ENCODE data around the gene CXCL5. TPM values are rescaled to one million over a fixed set of nuclear protein-coding genes. Genes with fewer than 3 reads are reported as not detected.

CXCL5 gene
- total and polyA plus RNA-seq, 9 donors = 0.05 to 0.34 (median 0.12) TPM; not detected in 4

DNA sequence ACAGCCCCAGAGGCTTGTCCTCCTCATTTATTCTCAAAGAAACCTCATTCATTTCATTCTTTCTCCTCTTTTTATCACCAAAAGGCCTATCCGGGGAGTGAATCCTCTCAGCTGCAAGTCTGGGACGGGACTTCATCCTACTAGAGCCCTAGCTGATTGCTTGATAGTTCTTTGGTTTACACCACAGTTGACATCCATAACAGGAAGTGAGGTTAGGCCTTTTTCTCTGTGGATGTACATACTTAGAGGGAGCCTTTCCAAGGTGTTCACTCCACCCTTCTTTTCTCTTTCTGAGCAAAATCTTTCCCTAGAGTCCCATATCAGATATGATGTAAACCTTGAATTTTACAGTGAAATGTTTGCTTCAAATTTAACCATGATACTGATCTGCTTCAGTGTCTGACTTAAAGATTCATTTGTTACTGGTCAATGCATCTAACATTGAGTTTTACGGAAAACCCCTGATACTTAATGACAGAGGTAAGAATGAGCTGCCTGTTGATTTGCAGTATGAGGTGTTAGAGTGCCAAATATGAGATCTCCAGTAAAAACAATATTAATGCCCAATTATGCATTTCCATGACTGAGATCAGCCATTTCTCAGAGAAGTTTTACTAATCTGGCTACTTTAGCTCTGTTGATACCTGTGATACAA, 16.8 kb upstream of the CXCL5 start:
- no peaks in the 10 kb centered on the region for H3K27me3 ChIP-seq
- TF ChIP-seq EP300 (IDR thresholded peaks at IDR 0.05) (no peak), POLR2A (IDR thresholded peaks at IDR 0.05) (no peak)
- TF ChIP-seq, protein P1, sequence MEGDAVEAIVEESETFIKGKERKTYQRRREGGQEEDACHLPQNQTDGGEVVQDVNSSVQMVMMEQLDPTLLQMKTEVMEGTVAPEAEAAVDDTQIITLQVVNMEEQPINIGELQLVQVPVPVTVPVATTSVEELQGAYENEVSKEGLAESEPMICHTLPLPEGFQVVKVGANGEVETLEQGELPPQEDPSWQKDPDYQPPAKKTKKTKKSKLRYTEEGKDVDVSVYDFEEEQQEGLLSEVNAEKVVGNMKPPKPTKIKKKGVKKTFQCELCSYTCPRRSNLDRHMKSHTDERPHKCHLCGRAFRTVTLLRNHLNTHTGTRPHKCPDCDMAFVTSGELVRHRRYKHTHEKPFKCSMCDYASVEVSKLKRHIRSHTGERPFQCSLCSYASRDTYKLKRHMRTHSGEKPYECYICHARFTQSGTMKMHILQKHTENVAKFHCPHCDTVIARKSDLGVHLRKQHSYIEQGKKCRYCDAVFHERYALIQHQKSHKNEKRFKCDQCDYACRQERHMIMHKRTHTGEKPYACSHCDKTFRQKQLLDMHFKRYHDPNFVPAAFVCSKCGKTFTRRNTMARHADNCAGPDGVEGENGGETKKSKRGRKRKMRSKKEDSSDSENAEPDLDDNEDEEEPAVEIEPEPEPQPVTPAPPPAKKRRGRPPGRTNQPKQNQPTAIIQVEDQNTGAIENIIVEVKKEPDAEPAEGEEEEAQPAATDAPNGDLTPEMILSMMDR (IDR thresholded peaks at IDR 0.05) = no peak
- H3K4me1 ChIP-seq (ENCODE audit: insufficient read depth) = no peaks in the 10 kb centered on the region
- WGBS, 3 donors = 85 to 93% (median 88%) methylated on average over 3 of the region's 3 CpGs
- no peaks in the 10 kb centered on the region for H3K36me3 ChIP-seq
- no peaks in the 10 kb centered on the region for H3K9me3 ChIP-seq
- no peak for DNase-seq
- no peak overlapping the region for H3K27ac ChIP-seq
- intact Hi-C loops (cut with DNase I) = no loop called here
- no peak overlapping the region for H3K4me3 ChIP-seq

DNA sequence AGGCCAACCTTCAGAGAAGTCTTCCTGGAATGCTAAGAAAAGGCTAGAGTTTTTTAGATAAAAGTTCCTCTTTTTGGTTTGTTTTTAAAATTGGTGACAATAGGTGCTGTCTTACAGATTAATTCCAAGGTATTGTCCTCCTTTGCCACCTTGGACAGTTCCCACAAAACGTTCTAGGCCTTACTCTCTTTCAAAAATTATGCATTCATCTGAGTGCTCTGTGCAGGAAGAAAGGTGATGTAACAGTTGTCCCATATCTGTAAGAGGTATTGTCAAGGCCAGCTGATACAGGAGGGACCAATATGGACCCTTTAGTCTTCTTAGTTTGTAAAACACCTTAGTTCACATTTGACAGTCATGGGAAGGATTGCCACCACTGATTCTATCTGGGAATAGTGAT, 15.9 kb upstream of the CXCL5 start:
- H3K27ac ChIP-seq = no peak overlapping the region
- no peaks in the 10 kb centered on the region for H3K36me3 ChIP-seq
- H3K4me1 ChIP-seq (ENCODE audit: insufficient read depth) = no peaks in the 10 kb centered on the region
- no peak for TF ChIP-seq POLR2A (IDR thresholded peaks at IDR 0.05)
- TF ChIP-seq EP300 (IDR thresholded peaks at IDR 0.05) = no peak
- TF ChIP-seq, protein P1 (IDR thresholded peaks at IDR 0.05) = no peak
- WGBS, 3 donors = 3 to 7% (median 3%) methylated on average over 1 of the region's 1 CpG
- H3K27me3 ChIP-seq = no peaks in the 10 kb centered on the region
- no peak for DNase-seq
- no peak overlapping the region for H3K4me3 ChIP-seq
- intact Hi-C loops (cut with DNase I) = no loop called here
- no peaks in the 10 kb centered on the region for H3K9me3 ChIP-seq

DNA sequence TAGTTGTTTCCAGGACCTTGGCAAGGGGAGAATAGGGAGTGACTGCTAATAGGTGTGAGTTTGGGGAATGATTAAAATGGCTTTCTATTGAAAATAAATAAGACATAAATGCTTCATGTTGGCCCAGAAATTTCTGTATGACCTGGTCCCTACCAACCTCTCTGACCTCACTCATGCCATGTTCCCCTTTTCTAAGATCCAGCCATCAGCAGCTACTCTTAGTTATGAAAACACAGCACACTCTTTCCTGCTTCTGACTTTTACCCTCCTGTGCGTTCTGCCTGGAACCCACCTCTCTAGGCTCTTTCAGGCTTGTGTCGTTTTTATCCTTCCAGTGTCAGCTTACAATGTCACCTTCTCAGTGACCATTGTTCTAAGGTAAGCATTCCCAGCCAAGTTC, 14.8 kb upstream of the CXCL5 start:
- DNase-seq = no peak
- TF ChIP-seq EP300 (IDR thresholded peaks at IDR 0.05) (no peak), POLR2A (IDR thresholded peaks at IDR 0.05) (no peak)
- TF ChIP-seq, protein P1 (IDR thresholded peaks at IDR 0.05) = no peak
- H3K36me3 ChIP-seq = no peaks in the 10 kb centered on the region
- no peaks in the 10 kb centered on the region for H3K27me3 ChIP-seq
- H3K27ac ChIP-seq = no peak overlapping the region
- intact Hi-C loops (cut with DNase I) = no loop called here
- WGBS, 3 donors = 56 to 68% (median 67%) methylated on average over 2 of the region's 2 CpGs
- no peaks in the 10 kb centered on the region for H3K4me1 ChIP-seq (ENCODE audit: insufficient read depth)
- H3K4me3 ChIP-seq = no peak overlapping the region
- H3K9me3 ChIP-seq = no peaks in the 10 kb centered on the region

DNA sequence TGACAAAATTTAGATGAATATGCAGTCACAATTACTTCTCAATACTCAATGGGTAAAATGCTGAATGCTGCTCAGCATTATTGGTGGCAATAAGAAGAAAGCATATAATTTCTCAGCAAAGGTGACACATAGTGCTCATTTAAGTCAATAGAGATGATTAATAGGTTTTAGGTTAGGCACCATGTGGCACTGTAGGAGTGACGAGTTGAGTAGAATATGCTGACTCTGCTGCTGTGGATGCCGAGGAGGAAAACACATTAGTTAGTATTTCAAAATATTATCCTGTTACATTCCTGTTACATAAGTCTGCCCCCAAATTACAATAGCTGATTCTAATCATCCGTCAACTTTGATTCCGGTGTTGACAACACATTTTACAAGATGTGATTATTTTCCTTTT, 13.7 kb upstream of the CXCL5 start:
- H3K27ac ChIP-seq = no peak overlapping the region
- intact Hi-C loops (cut with DNase I) = no loop called here
- H3K4me1 ChIP-seq (ENCODE audit: insufficient read depth) = no peaks in the 10 kb centered on the region
- no peaks in the 10 kb centered on the region for H3K27me3 ChIP-seq
- TF ChIP-seq, protein P1 (IDR thresholded peaks at IDR 0.05) = no peak
- TF ChIP-seq POLR2A (IDR thresholded peaks at IDR 0.05) (no peak), EP300 (IDR thresholded peaks at IDR 0.05) (no peak)
- H3K9me3 ChIP-seq = no peaks in the 10 kb centered on the region
- DNase-seq = no peak
- H3K4me3 ChIP-seq = no peak overlapping the region
- no peaks in the 10 kb centered on the region for H3K36me3 ChIP-seq
- WGBS, 3 donors = 68 to 82% (median 79%) methylated on average over 4 of the region's 4 CpGs
